RKO (cell line): ENCODE data around the gene GBP2.

ENCODE experiments used
- DNase-seq: peaks from one replicate; pipeline ENCODE4 v3.0.0-alpha.2; 2016; ENCODE audit warnings: low spot score

The GBP2 gene

DNA sequence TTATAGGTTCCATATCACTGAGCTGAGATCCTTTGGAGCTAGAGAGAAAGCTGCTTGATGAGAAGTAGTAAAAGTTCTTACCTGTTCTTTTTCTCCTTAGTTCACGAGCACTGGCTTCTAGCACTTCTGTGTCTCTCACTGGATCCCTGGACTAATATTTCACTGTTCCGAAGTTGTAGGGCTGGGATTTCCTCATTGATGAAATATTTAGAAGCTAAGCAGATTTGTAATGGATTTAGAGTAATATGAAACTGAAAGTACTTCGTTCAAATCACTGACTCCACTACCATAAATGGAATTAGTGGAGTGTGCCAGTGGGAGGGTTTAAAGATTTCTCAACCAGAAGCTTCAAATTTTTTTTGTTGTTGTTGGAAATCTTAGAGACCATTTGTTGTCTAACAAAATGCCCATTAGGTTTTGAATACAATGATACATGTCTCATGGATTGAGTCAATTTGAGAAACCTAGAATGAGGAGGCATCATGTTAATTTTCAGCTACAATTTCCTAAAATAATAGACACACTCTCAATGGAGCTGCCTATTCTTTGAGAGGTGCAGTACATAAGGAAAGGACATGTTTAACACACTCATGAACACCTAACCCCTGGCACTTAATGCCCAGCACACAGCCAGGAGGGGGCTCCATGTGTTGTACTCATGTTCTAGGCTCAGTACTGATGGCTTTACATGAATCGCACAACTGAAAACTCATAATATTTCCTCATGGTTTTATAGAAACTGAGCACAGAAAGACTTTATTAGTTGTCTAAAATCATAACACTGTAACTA lies 60.6 kb downstream of the GBP2 start, which contains the start of gene GBP1:
Gene GBP1, minus strand, starts transcription at position 130 of the 790 bp plus-strand sequence. CDS start 1,974 bp downstream, outside the sequence.
- DNase-seq: peak; percentile 7

DNA sequence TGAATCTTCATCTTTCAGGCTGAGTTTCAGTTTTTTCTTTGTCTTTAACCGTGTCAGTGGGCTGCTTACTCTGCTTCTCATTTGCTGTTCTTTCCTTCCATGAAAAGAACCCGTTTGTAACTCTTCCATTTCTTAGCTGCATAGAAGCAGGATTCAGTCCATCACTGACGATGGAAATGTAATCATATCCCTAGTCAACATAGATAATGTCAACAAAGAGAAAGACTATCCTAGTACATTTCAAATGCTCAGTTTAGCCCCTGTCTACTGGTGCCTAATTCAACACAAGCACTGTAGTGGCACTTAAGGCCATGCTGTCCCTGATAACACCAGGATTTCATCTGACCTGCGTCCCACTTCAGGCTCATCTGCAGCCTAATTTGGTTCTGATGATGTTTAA lies 61.3 kb downstream of the GBP2 start:
- no peak for DNase-seq

- DNase-seq: no peak
Observed at GRCh38 chr1:89063094-89063493, 62.8 kb downstream of the GBP2 start.

DNA sequence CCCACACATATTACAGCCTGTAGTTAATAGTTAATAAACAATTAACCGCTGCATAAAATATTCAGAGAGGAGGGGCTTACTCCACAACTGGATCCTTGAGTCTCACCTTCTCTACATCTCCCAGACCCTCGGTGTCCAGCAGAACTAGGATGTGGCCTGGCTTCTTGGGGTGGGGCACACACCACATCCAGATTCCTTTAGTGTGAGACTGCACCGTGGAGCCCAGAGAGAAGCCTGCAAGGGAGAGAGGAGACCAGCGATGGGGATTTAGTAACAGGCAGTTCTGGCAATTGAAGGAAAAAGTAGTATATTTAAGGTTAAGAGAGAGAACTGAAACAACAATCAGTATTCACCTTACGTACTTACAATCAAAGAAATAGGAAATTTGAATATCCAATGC lies 65.8 kb downstream of the GBP2 start:
- DNase-seq: no peak
